ENCODE data around the gene VIPR2.

DNA sequence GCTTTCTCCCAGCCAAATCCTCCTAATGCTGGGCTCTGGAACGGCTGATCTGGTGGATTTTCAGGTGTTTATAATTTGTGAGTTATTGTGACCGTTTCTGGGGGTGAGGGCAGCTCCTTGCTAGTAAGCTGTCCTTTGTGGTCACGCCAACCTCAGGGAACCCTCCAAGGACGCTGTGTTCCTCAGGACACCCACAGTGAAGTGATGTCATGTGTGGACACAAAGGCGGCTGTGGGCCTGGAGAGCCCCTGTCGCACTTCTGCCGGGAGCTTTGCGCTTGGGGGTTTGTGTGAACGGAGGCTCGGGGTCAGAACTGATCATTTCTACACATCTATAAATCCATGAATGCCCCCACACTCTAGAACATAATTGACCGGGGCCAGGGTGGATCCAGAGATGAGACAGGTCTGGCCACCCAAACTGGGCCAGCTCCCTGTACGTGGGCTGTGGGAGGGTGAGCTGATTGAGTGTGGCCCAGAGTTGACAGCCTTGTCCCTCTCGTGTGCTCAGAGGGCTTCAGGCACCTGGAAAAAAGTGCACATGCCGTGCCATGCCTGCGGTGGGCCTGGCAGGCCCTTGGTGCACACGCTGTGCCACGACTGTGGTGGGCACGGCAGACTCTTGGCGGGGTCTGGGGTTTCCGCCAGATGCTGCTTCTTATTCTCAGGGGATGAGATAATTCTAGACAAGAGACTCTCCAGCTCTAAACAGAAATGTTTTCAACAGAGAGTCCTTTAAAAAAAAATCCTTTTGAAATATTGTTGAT lies 130.2 kb downstream of the VIPR2 start:
- TF ChIP-seq, protein P1, sequence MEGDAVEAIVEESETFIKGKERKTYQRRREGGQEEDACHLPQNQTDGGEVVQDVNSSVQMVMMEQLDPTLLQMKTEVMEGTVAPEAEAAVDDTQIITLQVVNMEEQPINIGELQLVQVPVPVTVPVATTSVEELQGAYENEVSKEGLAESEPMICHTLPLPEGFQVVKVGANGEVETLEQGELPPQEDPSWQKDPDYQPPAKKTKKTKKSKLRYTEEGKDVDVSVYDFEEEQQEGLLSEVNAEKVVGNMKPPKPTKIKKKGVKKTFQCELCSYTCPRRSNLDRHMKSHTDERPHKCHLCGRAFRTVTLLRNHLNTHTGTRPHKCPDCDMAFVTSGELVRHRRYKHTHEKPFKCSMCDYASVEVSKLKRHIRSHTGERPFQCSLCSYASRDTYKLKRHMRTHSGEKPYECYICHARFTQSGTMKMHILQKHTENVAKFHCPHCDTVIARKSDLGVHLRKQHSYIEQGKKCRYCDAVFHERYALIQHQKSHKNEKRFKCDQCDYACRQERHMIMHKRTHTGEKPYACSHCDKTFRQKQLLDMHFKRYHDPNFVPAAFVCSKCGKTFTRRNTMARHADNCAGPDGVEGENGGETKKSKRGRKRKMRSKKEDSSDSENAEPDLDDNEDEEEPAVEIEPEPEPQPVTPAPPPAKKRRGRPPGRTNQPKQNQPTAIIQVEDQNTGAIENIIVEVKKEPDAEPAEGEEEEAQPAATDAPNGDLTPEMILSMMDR (IDR thresholded peaks at IDR 0.05), result no peak
- no peak for TF ChIP-seq POLR2A (IDR thresholded peaks at IDR 0.05)
